Measurements from ENCODE around the gene VAPA. TPM values are rescaled to one million over a fixed set of nuclear protein-coding genes. Genes with fewer than 3 reads are reported as not detected.

VAPA gene
- total RNA-seq, 1 donor from 2014 or later: 169 TPM

GRCh38 chr18:9913151-9913525, 678 bp upstream of the VAPA start:
- Histone ChIP-seq H3K27me3 (ENCODE audit: control insufficient read depth, insufficient read depth, low read length) (no peaks in the 10 kb centered on the region), H3K36me3 (ENCODE audit: control insufficient read depth, insufficient read depth, low read length) (no peaks in the 10 kb centered on the region), H3K4me3 (ENCODE audit: low read depth, low read length) (peak overlapping the region; percentile 78)
- no peak for TF ChIP-seq CTCF (IDR thresholded peaks at IDR 0.05; ENCODE audit: insufficient read depth, low read length, poor library complexity, severe bottlenecking)
- no peak for DNase-seq (ENCODE audit: low read depth)

- no peaks in the 10 kb centered on the region for H3K36me3 ChIP-seq (ENCODE audit: control insufficient read depth, insufficient read depth, low read length)
- DNase-seq (ENCODE audit: low read depth): no peak
- H3K27me3 ChIP-seq (ENCODE audit: control insufficient read depth, insufficient read depth, low read length): no peaks in the 10 kb centered on the region
These were observed 443 bp downstream of the VAPA start for GRCh38 chr18:9914334-9914583.

GRCh38 chr18:9914584-9915290, 921 bp downstream of the VAPA start:
- no peaks in the 10 kb centered on the region for H3K36me3 ChIP-seq (ENCODE audit: control insufficient read depth, insufficient read depth, low read length)
- peak overlapping the region; percentile 78 for H3K4me3 ChIP-seq (ENCODE audit: low read depth, low read length)
- TF ChIP-seq CTCF (IDR thresholded peaks at IDR 0.05; ENCODE audit: insufficient read depth, low read length, poor library complexity, severe bottlenecking): no peak
- H3K27me3 ChIP-seq (ENCODE audit: control insufficient read depth, insufficient read depth, low read length): no peaks in the 10 kb centered on the region
- peak; percentile 47 for DNase-seq (ENCODE audit: low read depth)

More at GRCh38 chr18:9914334-9914583, 443 bp downstream of the VAPA start:
- peak overlapping the region; percentile 78 for H3K4me3 ChIP-seq (ENCODE audit: low read depth, low read length)
- TF ChIP-seq CTCF (IDR thresholded peaks at IDR 0.05; ENCODE audit: insufficient read depth, low read length, poor library complexity, severe bottlenecking): no peak

- H3K4me3 ChIP-seq (ENCODE audit: low read depth, low read length): peak overlapping the region; percentile 78
- no peaks in the 10 kb centered on the region for H3K27me3 ChIP-seq (ENCODE audit: control insufficient read depth, insufficient read depth, low read length)
- H3K36me3 ChIP-seq (ENCODE audit: control insufficient read depth, insufficient read depth, low read length): no peaks in the 10 kb centered on the region
- TF ChIP-seq CTCF (IDR thresholded peaks at IDR 0.05; ENCODE audit: insufficient read depth, low read length, poor library complexity, severe bottlenecking): no peak
- no peak for DNase-seq (ENCODE audit: low read depth)
These were observed 1.7 kb downstream of the VAPA start for GRCh38 chr18:9915291-9916076.

GRCh38 chr18:9916077-9916639, 2.3 kb downstream of the VAPA start:
- no peaks in the 10 kb centered on the region for H3K36me3 ChIP-seq (ENCODE audit: control insufficient read depth, insufficient read depth, low read length)
- no peak for TF ChIP-seq CTCF (IDR thresholded peaks at IDR 0.05; ENCODE audit: insufficient read depth, low read length, poor library complexity, severe bottlenecking)
- H3K4me3 ChIP-seq (ENCODE audit: low read depth, low read length): peak overlapping the region; percentile 78
- no peaks in the 10 kb centered on the region for H3K27me3 ChIP-seq (ENCODE audit: control insufficient read depth, insufficient read depth, low read length)
- no peak for DNase-seq (ENCODE audit: low read depth)
